ENCODE results near the gene POM121. TPM values are rescaled to one million over a fixed set of nuclear protein-coding genes. Genes with fewer than 3 reads are reported as not detected.
"Not testable (repeated sequence)": the region's sequence is repeated elsewhere in the genome, so short reads cannot be mapped to it uniquely, and the experiment has no call there.

Gene POM121
- total RNA-seq, 1 experiment from 2014 or later = 53.3 TPM

GRCh38 chr7:72925546-72926120, 738 bp downstream of the POM121 start:
- Histone ChIP-seq H3K27ac (ENCODE audit: low read depth, low read length) (peak overlapping the region; percentile 49), H2AFZ (ENCODE audit: low read depth, low read length, poor library complexity, severe bottlenecking) (no peak overlapping the region), H3K4me3 (replicated peaks in 1 of 2; ENCODE audit: low read depth in 1 of 2, low read length in 2 of 2) (peak overlapping the region; percentile 90 to 98), H3K79me2 (ENCODE audit: insufficient read depth, low read length) (peaks cover 78% of the 10 kb centered on the region), H3K9me3 (ENCODE audit: control insufficient read depth in 1 of 2, insufficient read depth in 1 of 2, low read depth in 1 of 2, low read length in 2 of 2) (no peaks in the 10 kb centered on the region), H4K20me1 (ENCODE audit: insufficient read depth) (no peaks in the 10 kb centered on the region), H3K9me2 (ENCODE audit: insufficient read depth) (no peaks in the 10 kb centered on the region), H3K9ac (ENCODE audit: low read length) (peak overlapping the region; percentile 91), H3K4me1 (ENCODE audit: control insufficient read depth in 1 of 2, insufficient read depth in 2 of 2, low read length in 2 of 2) (peaks cover 2 to 15% of the 10 kb centered on the region in 2 experiments; a peak in 3 of 4 replicates), H3K36me3 (ENCODE audit: control insufficient read depth in 1 of 2, insufficient read depth in 2 of 2, low read length in 2 of 2) (peaks cover 26 to 39% of the 10 kb centered on the region in 2 experiments), H3K4me2 (ENCODE audit: low read length) (peak overlapping the region; percentile 90), H3K27me3 (ENCODE audit: insufficient read depth, low read length) (no peaks in the 10 kb centered on the region)
- TF ChIP-seq SIN3A (IDR thresholded peaks at IDR 0.05; ENCODE audit: low read depth) (no peak), TCF7L2 (IDR thresholded peaks at IDR 0.05; ENCODE audit: borderline replicate concordance, extremely low read depth, insufficient read depth, insufficient read length) (no peak), SRF (IDR thresholded peaks at IDR 0.05; ENCODE audit: low read depth) (no peak), EGR1 (IDR thresholded peaks at IDR 0.05; ENCODE audit: low read depth) (no peak), EZH2 (IDR thresholded peaks at IDR 0.05) (no peak), CTCF (IDR thresholded peaks at IDR 0.05 in 2 of 3, conservative IDR thresholded peaks at IDR 0.05 in 1 of 3; ENCODE audit: borderline replicate concordance in 1 of 3, insufficient read depth in 1 of 3, low read depth in 2 of 3, low read length in 2 of 3) (no peak), EZH2phosphoT487 (IDR thresholded peaks at IDR 0.05; ENCODE audit: borderline replicate concordance) (no peak), CEBPB (IDR thresholded peaks at IDR 0.05; ENCODE audit: low read depth) (no peak), POLR2A (IDR thresholded peaks at IDR 0.05; ENCODE audit: borderline replicate concordance, extremely low read depth, insufficient read depth, insufficient read length) (no peak), ZBTB33 (IDR thresholded peaks at IDR 0.05; ENCODE audit: extremely low read depth, insufficient replicate concordance, low read length) (no peak), ZNF274 (IDR thresholded peaks at IDR 0.05; ENCODE audit: low read depth, low read length) (no peak), MAX (IDR thresholded peaks at IDR 0.05) (no peak), ZFX (IDR thresholded peaks at IDR 0.05) (no peak), JUND (IDR thresholded peaks at IDR 0.05) (no peak), ATF3 (IDR thresholded peaks at IDR 0.05) (no peak), SP1 (IDR thresholded peaks at IDR 0.05; ENCODE audit: low read depth) (no peak), ELF1 (IDR thresholded peaks at IDR 0.05; ENCODE audit: borderline replicate concordance, low read depth) (no peak), RAD21 (IDR thresholded peaks at IDR 0.05; ENCODE audit: low read depth) (no peak)
- ChIA-PET RAD21 (ENCODE audit: low non-redundant PET in 1 of 2, low total read pairs in 2 of 2, uncharacterized antibody in 2 of 2, unreplicated experiment in 2 of 2) (no interaction called here), CTCF (no interaction called here), POLR2A (no interaction called here)
- intact Hi-C loops (cut with micrococcal nuclease) = no loop called here
- no peak for DNase-seq (ENCODE audit: low read depth, low spot score)
- no TSS peak for BruUV-seq (replicated peaks)
- ATAC-seq = no peak

- CTCF ChIA-PET; H4K20me1 ChIP-seq (ENCODE audit: insufficient read depth); RAD21 ChIA-PET (ENCODE audit: low non-redundant PET in 1 of 2, low total read pairs in 2 of 2, uncharacterized antibody in 2 of 2, unreplicated experiment in 2 of 2); H3K9me2 ChIP-seq (ENCODE audit: insufficient read depth); H2AFZ ChIP-seq (ENCODE audit: low read depth, low read length, poor library complexity, severe bottlenecking); POLR2A ChIA-PET; H3K9ac ChIP-seq (ENCODE audit: low read length); H3K4me2 ChIP-seq (ENCODE audit: low read length); intact Hi-C loops (cut with micrococcal nuclease); ATAC-seq; DNase-seq (ENCODE audit: low read depth, low spot score); H3K27me3 ChIP-seq (ENCODE audit: insufficient read depth, low read length); H3K27ac ChIP-seq (ENCODE audit: low read depth, low read length); BruUV-seq (replicated peaks); H3K4me3 ChIP-seq (replicated peaks in 1 of 2; ENCODE audit: low read depth in 1 of 2, low read length in 2 of 2); H3K9me3 ChIP-seq (ENCODE audit: control insufficient read depth in 1 of 2, insufficient read depth in 1 of 2, low read depth in 1 of 2, low read length in 2 of 2): not testable (repeated sequence)
- H3K36me3 ChIP-seq (ENCODE audit: control insufficient read depth in 1 of 2, insufficient read depth in 2 of 2, low read length in 2 of 2) = peaks cover 33 to 42% of the 10 kb centered on the region in 2 experiments
- peaks cover 2 to 15% of the 10 kb centered on the region in 2 experiments; a peak in 3 of 4 replicates for H3K4me1 ChIP-seq (ENCODE audit: control insufficient read depth in 1 of 2, insufficient read depth in 2 of 2, low read length in 2 of 2)
- H3K79me2 ChIP-seq (ENCODE audit: insufficient read depth, low read length) = peaks cover 63% of the 10 kb centered on the region
These were observed 2.9 kb downstream of the POM121 start for GRCh38 chr7:72927791-72928190.

All from HCT116 (cell line).